ENCODE results near the gene LIN7A.

DNA sequence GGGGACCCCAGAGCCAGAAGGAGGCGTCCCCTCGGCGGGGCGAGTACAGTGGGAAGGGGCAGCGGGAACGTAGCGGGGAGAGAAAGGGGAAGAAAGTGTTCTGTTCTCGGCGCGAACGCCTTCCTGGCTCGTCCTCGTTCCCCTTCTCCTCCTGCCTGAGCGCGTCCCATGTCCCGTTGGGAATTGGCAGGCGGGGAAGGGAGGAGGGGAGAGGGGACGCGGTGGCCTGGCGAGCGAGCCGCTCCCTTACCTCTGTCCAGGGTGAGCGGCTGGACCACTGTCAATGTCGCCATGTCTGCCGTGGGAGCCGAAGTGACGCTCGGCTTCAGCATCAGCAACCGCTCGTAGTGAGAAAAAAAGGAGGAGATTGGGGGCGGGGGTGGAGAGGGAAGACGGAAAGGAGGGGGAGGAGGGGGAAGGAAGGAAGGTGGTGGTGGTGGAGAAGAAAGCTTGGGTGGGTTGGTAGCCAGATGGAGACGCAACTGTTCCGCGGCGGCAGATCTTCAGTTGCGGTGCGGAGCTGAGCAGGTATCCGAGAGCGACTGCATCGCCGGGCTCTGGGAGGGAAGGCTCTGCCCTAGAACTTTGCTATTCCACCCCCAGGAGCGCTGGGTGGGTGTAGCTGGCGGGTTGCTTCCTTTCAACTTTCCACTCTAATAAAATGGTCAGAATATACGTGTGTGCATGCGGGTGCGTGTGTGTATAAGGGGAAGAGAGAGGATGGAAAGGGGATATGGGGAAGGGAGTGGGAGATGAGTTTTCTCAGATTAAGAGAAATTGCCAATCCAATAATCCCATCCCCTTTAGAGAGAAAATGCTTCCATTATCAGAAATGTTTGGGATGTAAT is at the start of gene LIN7A:
- TF ChIP-seq POLR2AphosphoS5 (IDR thresholded peaks at IDR 0.05; ENCODE audit: low read depth, low read length): no peak
- TF ChIP-seq, protein P1, sequence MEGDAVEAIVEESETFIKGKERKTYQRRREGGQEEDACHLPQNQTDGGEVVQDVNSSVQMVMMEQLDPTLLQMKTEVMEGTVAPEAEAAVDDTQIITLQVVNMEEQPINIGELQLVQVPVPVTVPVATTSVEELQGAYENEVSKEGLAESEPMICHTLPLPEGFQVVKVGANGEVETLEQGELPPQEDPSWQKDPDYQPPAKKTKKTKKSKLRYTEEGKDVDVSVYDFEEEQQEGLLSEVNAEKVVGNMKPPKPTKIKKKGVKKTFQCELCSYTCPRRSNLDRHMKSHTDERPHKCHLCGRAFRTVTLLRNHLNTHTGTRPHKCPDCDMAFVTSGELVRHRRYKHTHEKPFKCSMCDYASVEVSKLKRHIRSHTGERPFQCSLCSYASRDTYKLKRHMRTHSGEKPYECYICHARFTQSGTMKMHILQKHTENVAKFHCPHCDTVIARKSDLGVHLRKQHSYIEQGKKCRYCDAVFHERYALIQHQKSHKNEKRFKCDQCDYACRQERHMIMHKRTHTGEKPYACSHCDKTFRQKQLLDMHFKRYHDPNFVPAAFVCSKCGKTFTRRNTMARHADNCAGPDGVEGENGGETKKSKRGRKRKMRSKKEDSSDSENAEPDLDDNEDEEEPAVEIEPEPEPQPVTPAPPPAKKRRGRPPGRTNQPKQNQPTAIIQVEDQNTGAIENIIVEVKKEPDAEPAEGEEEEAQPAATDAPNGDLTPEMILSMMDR (IDR thresholded peaks at IDR 0.05): no peak

All from Panc1 (cell line).